Epithelial cell of proximal tubule (primary cell): ENCODE data around the gene ANK3. TPM values are rescaled to one million over a fixed set of nuclear protein-coding genes. Genes with fewer than 3 reads are reported as not detected.

ENCODE experiments used
- DNase-seq: peaks from one replicate; pipeline ENCODE4 v3.0.0-alpha.2; 2011; ENCODE audit warnings: low read depth
- H3K4me3 ChIP-seq: 2 replicates; pipeline ENCODE4 v1.5.1; 2011; ENCODE audit warnings: low read depth, mild to moderate bottlenecking, low read length
- total RNA-seq: library from RNA; depleted of rRNA; stranded (reverse); fragments of >200 nt; gene quantifications from 2 replicates; pipeline ENCODE4 v1.2.3, GENCODE V29; 2015
- TF ChIP-seq, protein P1 (sequence below): conservative IDR thresholded peaks from 2 replicates; pipeline ENCODE4 v1.5.1; 2012; ENCODE audit warnings: low read depth, mild to moderate bottlenecking, low read length

Gene ANK3
- total RNA-seq, 1 donor from 2014 or later = 6.6 TPM

- H3K4me3 ChIP-seq = no peak overlapping the region
- no peak for DNase-seq
- TF ChIP-seq, protein P1, sequence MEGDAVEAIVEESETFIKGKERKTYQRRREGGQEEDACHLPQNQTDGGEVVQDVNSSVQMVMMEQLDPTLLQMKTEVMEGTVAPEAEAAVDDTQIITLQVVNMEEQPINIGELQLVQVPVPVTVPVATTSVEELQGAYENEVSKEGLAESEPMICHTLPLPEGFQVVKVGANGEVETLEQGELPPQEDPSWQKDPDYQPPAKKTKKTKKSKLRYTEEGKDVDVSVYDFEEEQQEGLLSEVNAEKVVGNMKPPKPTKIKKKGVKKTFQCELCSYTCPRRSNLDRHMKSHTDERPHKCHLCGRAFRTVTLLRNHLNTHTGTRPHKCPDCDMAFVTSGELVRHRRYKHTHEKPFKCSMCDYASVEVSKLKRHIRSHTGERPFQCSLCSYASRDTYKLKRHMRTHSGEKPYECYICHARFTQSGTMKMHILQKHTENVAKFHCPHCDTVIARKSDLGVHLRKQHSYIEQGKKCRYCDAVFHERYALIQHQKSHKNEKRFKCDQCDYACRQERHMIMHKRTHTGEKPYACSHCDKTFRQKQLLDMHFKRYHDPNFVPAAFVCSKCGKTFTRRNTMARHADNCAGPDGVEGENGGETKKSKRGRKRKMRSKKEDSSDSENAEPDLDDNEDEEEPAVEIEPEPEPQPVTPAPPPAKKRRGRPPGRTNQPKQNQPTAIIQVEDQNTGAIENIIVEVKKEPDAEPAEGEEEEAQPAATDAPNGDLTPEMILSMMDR = no peak
Observed at GRCh38 chr10:60400366-60400765, 10.7 kb upstream of the ANK3 start.

- H3K4me3 ChIP-seq = no peak overlapping the region
- no peak for DNase-seq
- TF ChIP-seq, protein P1 = no peak
Observed at GRCh38 chr10:60399328-60399727, 9.7 kb upstream of the ANK3 start.

GRCh38 chr10:60397792-60398191 is 8.1 kb upstream of the ANK3 start:
- H3K4me3 ChIP-seq = no peak overlapping the region
- no peak for DNase-seq
- TF ChIP-seq, protein P1 = no peak

DNA sequence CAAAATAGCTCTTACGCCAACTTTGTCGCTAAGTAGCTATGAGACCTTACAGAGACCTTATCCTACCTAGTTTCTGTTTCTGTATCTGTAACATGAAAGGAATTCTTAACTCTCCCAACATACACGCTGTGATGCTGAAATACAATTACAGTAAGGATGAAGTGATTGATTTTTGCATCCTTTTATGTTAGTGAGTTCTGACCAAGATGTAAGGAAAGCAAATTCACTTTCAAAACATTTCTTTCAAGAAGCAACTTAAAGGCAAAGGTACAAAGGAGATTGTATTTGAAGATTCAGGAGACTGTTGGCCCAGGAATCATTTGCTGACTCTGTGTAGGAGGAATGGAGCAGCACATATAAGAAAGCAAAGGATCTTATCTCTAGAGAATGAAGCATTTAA is 7.1 kb upstream of the ANK3 start:
- TF ChIP-seq, protein P1 = no peak
- no peak for DNase-seq
- H3K4me3 ChIP-seq = no peak overlapping the region

DNA sequence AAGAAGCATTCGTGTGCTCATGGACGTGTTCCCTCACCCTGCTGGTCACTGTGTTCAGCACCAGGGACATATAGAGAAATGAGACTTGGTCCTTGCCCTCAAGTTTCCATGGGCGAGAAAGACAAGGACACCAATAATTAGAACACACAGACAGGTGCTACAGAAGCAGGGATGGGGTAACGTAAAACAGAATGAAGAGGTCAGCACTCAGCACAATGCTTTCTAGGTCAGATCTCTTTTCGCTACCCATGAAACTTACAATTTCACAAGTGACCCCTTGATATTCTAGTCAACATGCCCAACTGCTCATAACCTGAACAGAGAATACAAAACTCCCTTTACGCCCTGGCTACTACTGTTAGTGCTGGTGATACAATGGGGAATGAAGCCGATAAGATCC is 6.0 kb upstream of the ANK3 start:
- no peak for DNase-seq
- TF ChIP-seq, protein P1 = no peak
- no peak overlapping the region for H3K4me3 ChIP-seq

DNA sequence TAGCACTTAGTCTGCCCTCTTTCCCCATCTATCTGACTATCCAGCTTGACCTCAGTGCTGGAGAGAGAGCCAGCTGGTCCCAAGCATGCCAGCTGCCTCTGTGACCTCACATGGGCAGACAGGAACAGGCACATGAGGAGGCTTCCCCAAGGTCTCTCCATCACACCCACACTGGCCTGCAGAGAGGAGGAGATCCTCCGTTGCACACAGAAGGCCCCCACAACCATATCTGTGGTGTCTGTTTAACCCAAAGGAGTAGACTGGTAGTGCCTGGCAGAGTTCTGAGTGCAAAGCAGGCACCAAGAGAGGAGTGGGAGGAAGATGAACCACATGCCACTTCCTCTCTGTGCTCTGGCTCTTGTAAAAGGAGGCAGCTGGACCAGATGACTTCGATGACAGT is 4.8 kb upstream of the ANK3 start:
- TF ChIP-seq, protein P1 = no peak
- DNase-seq = no peak
- H3K4me3 ChIP-seq = no peak overlapping the region

- no peak for DNase-seq
- H3K4me3 ChIP-seq = no peak overlapping the region
- TF ChIP-seq, protein P1 = no peak
Observed at GRCh38 chr10:60390224-60390626, 550 bp upstream of the ANK3 start.
